NCI-H1694 (cell line): Measurements from ENCODE around the gene SDK2.

Experiments
- DNase-seq: peaks from one replicate; lab custom pipeline; 2025; lab: John Stamatoyannopoulos, UW

Gene SDK2

DNA sequence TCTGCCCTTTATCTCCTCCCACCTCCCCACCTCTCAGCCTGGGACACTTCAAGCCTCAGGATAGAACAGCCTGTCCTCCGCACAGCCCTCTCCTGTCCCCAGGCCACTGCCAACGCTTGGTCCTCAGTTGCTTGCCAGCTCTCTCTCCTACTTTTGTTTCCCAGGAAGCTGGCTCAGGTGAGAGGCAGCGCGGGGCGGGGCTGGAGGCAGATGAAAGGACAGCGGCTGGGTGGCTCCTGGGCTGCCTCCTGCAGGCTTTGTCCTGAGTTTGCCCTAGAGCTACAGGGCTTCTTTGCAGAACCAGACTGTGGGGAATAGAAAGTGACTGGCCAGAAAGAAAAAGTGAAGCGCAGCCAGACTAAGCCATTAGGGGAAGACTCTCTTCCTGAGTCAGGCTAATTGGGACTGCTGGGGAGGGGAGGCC, 284.2 kb downstream of the SDK2 start:
- no peak for DNase-seq

GRCh38 chr17:73359352-73359751, 284.9 kb downstream of the SDK2 start:
- no peak for DNase-seq

- DNase-seq: no peak
Measured at GRCh38 chr17:73358668-73359067, 285.6 kb downstream of the SDK2 start.

- DNase-seq: no peak
Measured at GRCh38 chr17:73357981-73358380, 286.3 kb downstream of the SDK2 start.

GRCh38 chr17:73357318-73357717, 286.9 kb downstream of the SDK2 start:
- DNase-seq: no peak

- DNase-seq: no peak
Measured at GRCh38 chr17:73356561-73357170, 287.6 kb downstream of the SDK2 start.

- no peak for DNase-seq
Measured at GRCh38 chr17:73354423-73355284, 289.6 kb downstream of the SDK2 start.

GRCh38 chr17:73352261-73352660, 292.0 kb downstream of the SDK2 start:
- no peak for DNase-seq

- DNase-seq: no peak
Measured at GRCh38 chr17:73351764-73352163, 292.5 kb downstream of the SDK2 start.

DNA sequence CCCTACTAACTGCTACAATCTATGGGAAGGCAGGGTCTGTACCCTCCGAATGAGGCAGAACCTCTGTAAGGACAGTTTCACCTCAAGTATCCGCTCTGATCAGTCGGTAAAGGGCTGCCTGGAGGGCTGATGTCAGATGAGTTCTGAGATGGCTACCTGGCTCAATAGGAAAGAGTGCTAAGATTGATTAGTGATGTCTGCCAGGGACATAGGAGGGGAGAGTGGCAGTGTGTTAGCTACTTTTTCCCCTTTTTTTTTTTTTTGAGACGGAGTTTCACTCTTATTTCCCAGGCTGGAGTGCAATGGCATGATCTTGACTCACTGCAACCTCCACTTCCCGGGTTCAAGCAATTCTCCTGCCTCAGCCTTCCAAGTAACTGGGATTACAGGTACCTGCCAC, 293.4 kb downstream of the SDK2 start:
- DNase-seq: no peak

GRCh38 chr17:73349647-73350046, 294.6 kb downstream of the SDK2 start:
- no peak for DNase-seq

- no peak for DNase-seq
Measured at GRCh38 chr17:73349138-73349537, 295.1 kb downstream of the SDK2 start.

DNA sequence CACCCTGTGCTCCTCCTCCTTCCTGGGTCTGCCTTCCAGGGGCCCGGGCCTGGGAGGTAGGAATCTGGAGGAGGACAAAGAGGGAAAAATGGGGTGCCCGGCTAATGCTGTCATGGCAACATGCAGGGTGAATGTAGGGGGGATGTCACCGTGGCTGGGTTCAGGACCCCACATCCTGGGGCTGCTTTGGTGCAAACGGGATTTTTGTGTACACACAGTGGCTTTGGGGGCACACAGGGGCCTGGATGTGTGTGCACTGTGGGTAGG, 295.5 kb downstream of the SDK2 start:
- DNase-seq: no peak

GRCh38 chr17:73348018-73348828, 296.0 kb downstream of the SDK2 start:
- no peak for DNase-seq

DNA sequence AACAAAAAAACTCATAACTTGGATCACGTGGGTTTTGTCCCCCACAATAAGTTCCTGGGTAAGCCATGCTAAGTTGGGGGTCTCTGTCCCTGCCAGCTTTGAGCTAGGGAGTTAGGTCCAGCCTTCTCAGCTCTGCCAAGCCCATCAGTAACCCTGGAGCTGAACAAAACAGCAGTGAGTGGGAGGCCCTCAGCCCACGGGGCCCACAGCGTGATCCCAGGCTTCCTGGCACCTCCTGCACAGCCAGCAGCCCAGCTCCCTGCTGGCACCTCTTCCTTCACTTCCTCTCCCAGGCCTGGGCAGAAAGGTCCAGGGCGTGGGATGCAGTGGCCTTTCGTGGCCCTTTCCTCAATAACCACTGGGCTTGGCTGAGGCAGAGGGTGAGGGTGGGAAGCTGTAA, 296.9 kb downstream of the SDK2 start:
- DNase-seq: no peak

DNA sequence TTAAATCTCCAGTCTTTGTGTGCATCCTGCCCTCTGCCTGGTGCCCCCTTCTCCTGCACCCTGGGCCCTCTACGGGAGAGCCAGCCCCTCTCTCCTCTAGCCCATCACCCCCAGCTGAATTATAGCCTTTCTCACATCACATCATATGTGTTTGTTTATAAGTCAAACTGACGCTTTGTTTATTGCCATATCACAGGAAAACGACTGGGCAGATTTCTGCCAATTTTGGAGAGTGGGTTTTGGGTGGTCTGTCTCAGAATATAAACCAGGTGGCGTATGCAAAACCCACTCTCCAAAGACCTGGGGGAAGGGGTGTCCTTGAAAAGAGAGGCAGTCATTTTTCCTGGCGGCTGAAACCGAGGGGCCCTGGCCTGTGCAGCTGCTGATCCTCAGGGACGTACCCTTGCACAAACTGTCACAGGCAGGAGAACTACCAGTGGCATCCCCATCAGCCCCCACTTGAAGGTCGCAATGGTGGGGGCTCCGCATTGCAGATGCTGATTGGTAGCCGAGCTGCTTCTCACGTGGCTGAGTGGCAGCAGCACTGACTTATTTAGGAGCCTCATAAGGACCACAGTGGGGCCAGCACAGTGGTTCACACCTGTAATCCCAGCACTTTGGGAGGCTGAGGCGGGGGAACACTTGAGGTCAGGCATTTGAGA, 297.6 kb downstream of the SDK2 start:
- no peak for DNase-seq

- no peak for DNase-seq
Measured at GRCh38 chr17:73343739-73344454, 300.3 kb downstream of the SDK2 start.

- DNase-seq: peak; percentile 90
Measured at GRCh38 chr17:73343168-73343634, 301.0 kb downstream of the SDK2 start.

- DNase-seq: peak; percentile 27
Measured at GRCh38 chr17:73342541-73343167, 301.6 kb downstream of the SDK2 start.

DNA sequence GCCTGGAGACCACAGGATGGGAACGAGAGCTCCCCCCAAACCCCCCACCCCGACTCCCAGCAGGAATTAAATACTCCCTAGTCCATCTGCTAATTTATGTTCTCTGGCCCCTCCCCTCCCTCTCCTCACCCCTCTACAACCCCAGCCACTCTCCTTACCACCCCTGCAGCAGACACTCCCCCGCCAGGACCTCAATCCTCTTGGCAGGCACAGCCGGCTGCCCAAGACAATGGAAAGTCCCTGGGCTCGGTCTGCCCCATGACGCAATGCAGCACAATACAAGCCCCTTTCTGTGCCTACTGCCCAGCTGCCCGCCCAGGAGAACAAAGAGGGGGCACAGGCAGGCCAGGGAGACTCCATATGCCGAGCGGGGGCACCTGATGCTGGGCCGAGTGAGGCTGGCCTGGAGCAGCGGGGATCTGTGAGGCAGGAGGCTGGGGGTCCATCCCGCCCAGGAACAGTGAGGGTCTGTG, 302.2 kb downstream of the SDK2 start:
- no peak for DNase-seq
